Adrenal gland (tissue), 12 donors: Measurements from ENCODE around the gene HYAL3. TPM values are rescaled to one million over a fixed set of nuclear protein-coding genes. Genes with fewer than 3 reads are reported as not detected.

ENCODE experiments used
- DNase-seq, 7 donors: peaks; one replicate each; pipeline ENCODE4 v3.0.0-alpha.2; 2019 to 2020
- H3K27ac ChIP-seq, 5 donors: fragments of 200-600 bp; sonication (generic) in 4 of 5; 1 replicate in 3 of 5; 2 replicates in 2 of 5; pipeline versions ENCODE4 v1.5.1 to v1.8.0; 2016 to 2020; ENCODE audit warnings: mild to moderate bottlenecking in 1 of 5
- H3K27me3 ChIP-seq: fragments of 200-600 bp; 2 replicates; pipeline ENCODE4 v1.8.0; 2021
- H3K36me3 ChIP-seq, 2 donors: fragments of 200-600 bp; replicated peaks in 1 of 2; 1 replicate in 1 of 2; 2 replicates in 1 of 2; pipeline versions ENCODE4 v1.5.1 to v1.8.0; 2018 to 2022
- H3K4me1 ChIP-seq, 2 donors: fragments of 200-600 bp; replicated peaks in 1 of 2; 1 replicate in 1 of 2; 2 replicates in 1 of 2; pipeline versions ENCODE4 v1.5.1 to v1.8.0; 2018 to 2021
- H3K4me3 ChIP-seq, 4 donors: fragments of 200-600 bp; sonication (generic) in 3 of 4; one replicate each; pipeline ENCODE4 v1.5.1; 2016 to 2018
- H3K9me3 ChIP-seq, 3 donors: fragments of 200-600 bp; sonication (generic) in 1 of 3; replicated peaks in 1 of 3; 1 replicate in 2 of 3; 2 replicates in 1 of 3; pipeline versions ENCODE4 v1.5.1 to v1.8.0; 2016 to 2021
- POLR2A ChIP-seq, 2 donors: fragments of 450-650 bp; IDR thresholded peaks; one replicate each; pipeline ENCODE4 v1.6.1; 2017; ENCODE audit warnings: antibody characterized with exemption in 2 of 2, mild to moderate bottlenecking in 2 of 2, moderate library complexity in 1 of 2
- WGBS, 4 donors: extraction: QIAGEN DNeasy Blood & Tissue Kit in 2 of 4; methylation state at CpG; one replicate each; pipeline versions ENCODE4 v1.1.5 to v1.1.7; 2013 to 2017; 5-methylcytosine and 5-hydroxymethylcytosine counted together
- intact Hi-C, 2 donors: fragments of 100-400 bp; cut with DNase I; formaldehyde crosslinking; loops; one replicate each; pipeline versions ENCODE4 v1.14.1 to v1.15.0; 2022 to 2023
- polyA plus RNA-seq, 3 donors: library from polyadenylated mRNA; stranded (reverse); fragments of 200-250 nt in 2 of 3; fragments of 350-450 nt in 1 of 3; fragmentation: Illumina TruSeq in 1 of 3; extraction: RNeasy Lipid Tissue Mini Kit (QIAGEN cat#74804) in 1 of 3; gene quantifications; one replicate each; pipeline ENCODE4 v1.2.3, GENCODE V29; 2013 to 2014
- total RNA-seq, 9 donors: library from RNA; depleted of rRNA in 4 of 9; stranded (reverse); fragments of >200 nt in 4 of 9; fragments of 120-200 nt in 1 of 9; fragmentation: NEBNext Ultra II Directional in 1 of 9; extraction: Animal tissue kit (Norgen Biotek cat#: 25700) in 1 of 9; gene quantifications; one replicate each; pipeline versions ENCODE4 v1.1.0 to v1.2.4, GENCODE V29; 2013 to 2023
- TF ChIP-seq, protein P1 (sequence below), 6 experiments: fragments of 450-650 bp in 4 of 6; fragments of 200-600 bp in 2 of 6; sonication (generic) in 1 of 6; IDR thresholded peaks; 1 replicate in 5 of 6; 2 replicates in 1 of 6; pipeline versions ENCODE4 v1.5.1 to v1.8.0; 2016 to 2021; ENCODE audit warnings: antibody characterized with exemption in 6 of 6, mild to moderate bottlenecking in 2 of 6, moderate library complexity in 1 of 6
- donor health status: healthy with polysubstance abuse.
- donor health status: Bipolar disorder and iron deficiency.
- donor health status: DM: yes; HTN: yes; CAD: no.
- donor health status: DM: no; HTN: no; CAD: no.
- donor health status: DM: no; HTN: no; CAD: no.
- donor health status: DM: yes; HTN: yes; CAD: no.

HYAL3 gene
- total and polyA plus RNA-seq, 12 donors = 1.7 to 6.8 (median 3.4) TPM

DNA sequence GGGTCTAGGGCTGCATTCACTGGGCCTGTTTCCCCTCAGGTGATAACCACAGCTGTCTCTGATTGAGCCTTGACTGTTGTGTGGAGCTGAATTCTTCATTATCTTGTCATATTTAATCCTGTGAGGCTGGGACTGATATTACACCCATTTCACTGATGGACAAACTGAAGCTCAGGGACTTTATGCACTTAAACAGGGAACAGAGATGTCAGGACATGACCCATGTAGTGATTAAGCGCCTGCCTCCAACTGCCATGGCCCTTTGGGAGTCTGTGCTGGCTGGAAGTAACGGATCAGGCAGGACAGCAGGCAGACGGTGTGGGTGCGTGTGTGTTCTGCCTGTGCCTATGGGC is 55.7 kb downstream of the HYAL3 start:
- Histone ChIP-seq H3K4me3 (no peak overlapping the region), H3K9me3 (no peaks in the 10 kb centered on the region), H3K27ac (peak overlapping the region; percentile 54 to 92 (median 76)), H3K27me3 (no peaks in the 10 kb centered on the region), H3K4me1 (peaks cover 49 to 98% of the 10 kb centered on the region in 2 donors), H3K36me3 (peaks cover 0 to 6% of the 10 kb centered on the region in 2 donors)
- no peak for DNase-seq
- 69 to 81% (median 71%) methylated on average over 4 of the region's 4 CpGs for WGBS, 4 donors
- no peak for TF ChIP-seq POLR2A (IDR thresholded peaks at IDR 0.05)
- intact Hi-C loops = no loop called here

DNA sequence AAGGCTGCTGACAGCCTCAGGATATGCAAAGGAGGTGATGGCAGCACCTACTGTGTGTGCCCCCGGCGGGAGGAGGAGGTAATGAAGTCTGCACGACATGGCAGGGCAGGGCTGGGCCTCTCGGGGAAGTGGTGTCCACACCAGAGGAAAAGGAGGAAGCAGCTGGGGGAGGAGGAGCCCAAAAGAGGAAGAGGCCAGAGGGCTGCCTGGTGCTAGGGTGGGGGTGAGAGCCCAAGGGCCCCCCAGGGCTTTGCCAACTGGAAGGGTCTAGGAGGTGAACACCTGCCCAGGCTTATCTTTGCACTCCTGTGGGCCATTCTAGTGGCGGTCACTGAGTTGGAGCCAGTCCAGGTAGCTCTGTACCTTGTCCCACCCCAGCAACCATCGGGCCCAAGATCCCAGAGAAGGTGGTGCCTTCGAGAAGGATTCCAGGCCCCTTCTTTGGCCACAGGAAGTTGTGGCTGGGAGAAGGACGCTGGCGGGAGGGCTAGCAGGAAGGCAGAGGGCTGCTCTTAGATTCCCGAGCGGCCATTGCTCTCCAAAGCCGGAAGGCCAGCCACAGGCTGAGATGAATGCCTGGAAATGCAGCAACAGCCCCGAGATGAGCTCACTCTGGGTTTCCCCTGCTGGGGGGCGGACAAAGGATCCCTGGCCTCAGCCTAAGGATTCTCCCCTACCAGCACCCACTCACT is 56.2 kb downstream of the HYAL3 start:
- peak; percentile 58 to 81 (median 66) for DNase-seq
- Histone ChIP-seq H3K36me3 (peaks cover 0 to 6% of the 10 kb centered on the region in 2 donors), H3K9me3 (no peaks in the 10 kb centered on the region), H3K4me3 (no peak overlapping the region), H3K27me3 (no peaks in the 10 kb centered on the region), H3K4me1 (peaks cover 49 to 98% of the 10 kb centered on the region in 2 donors), H3K27ac (peak overlapping the region; percentile 54 to 92 (median 76))
- TF ChIP-seq, protein P1, sequence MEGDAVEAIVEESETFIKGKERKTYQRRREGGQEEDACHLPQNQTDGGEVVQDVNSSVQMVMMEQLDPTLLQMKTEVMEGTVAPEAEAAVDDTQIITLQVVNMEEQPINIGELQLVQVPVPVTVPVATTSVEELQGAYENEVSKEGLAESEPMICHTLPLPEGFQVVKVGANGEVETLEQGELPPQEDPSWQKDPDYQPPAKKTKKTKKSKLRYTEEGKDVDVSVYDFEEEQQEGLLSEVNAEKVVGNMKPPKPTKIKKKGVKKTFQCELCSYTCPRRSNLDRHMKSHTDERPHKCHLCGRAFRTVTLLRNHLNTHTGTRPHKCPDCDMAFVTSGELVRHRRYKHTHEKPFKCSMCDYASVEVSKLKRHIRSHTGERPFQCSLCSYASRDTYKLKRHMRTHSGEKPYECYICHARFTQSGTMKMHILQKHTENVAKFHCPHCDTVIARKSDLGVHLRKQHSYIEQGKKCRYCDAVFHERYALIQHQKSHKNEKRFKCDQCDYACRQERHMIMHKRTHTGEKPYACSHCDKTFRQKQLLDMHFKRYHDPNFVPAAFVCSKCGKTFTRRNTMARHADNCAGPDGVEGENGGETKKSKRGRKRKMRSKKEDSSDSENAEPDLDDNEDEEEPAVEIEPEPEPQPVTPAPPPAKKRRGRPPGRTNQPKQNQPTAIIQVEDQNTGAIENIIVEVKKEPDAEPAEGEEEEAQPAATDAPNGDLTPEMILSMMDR (IDR thresholded peaks at IDR 0.05) = peak in 1 of 6 experiments; percentile 20
- TF ChIP-seq POLR2A (IDR thresholded peaks at IDR 0.05) = no peak
- intact Hi-C loops = no loop called here
- WGBS, 4 donors = 31 to 50% (median 38%) methylated on average over 11 to 14 of the region's 14 CpGs

Other genes with a start within 250 kb of the HYAL3 start
- gene RBM5, start 210.5 kb downstream of the HYAL3 start, total RNA-seq = 100 to 1,000 TPM in 7 of 9 donors, 10 to 100 TPM in 2; 51.9 to 224 (median 118) TPM
- gene RBM5, start 210.5 kb downstream of the HYAL3 start, polyA plus RNA-seq = 100 to 1,000 TPM; 108 to 152 (median 110) TPM
- 10 to 100 TPM in 6 of 9 donors, 1 to 10 TPM in 3; 1.6 to 21.1 (median 13.3) TPM for gene SEMA3F, start 144.1 kb downstream of the HYAL3 start, total RNA-seq
- gene SEMA3F, start 144.1 kb downstream of the HYAL3 start, polyA plus RNA-seq = 10 to 100 TPM in 2 of 3 donors, 1 to 10 TPM in 1; 7.3 to 16.7 (median 14.5) TPM
- not detected for gene GNAT1, start 107.8 kb downstream of the HYAL3 start, total RNA-seq
- not detected for gene GNAT1, start 107.8 kb downstream of the HYAL3 start, polyA plus RNA-seq
- 10 to 100 TPM in 1 of 9 donors, under 1 TPM in 6, not detected in 2; 0.07 to 48.8 (median 0.61) TPM for gene SLC38A3, start 94.1 kb downstream of the HYAL3 start, total RNA-seq
- under 1 TPM; 0.05 to 0.30 (median 0.08) TPM for gene SLC38A3, start 94.1 kb downstream of the HYAL3 start, polyA plus RNA-seq
- gene GNAI2, start 63.2 kb downstream of the HYAL3 start, total RNA-seq = 100 to 1,000 TPM; 109 to 275 (median 202) TPM
- 100 to 1,000 TPM; 133 to 163 (median 157) TPM for gene GNAI2, start 63.2 kb downstream of the HYAL3 start, polyA plus RNA-seq
- 100 to 1,000 TPM in 7 of 9 donors, 10 to 100 TPM in 1, 1 to 10 TPM in 1; 6.0 to 468 (median 217) TPM for gene SEMA3B, start 30.3 kb downstream of the HYAL3 start, total RNA-seq
- 100 to 1,000 TPM; 159 to 496 (median 451) TPM for gene SEMA3B, start 30.3 kb downstream of the HYAL3 start, polyA plus RNA-seq
- gene LSMEM2, start 20.3 kb downstream of the HYAL3 start, total RNA-seq = under 1 TPM in 4 of 9 donors, not detected in 5; 0.11 to 0.76 (median 0.48) TPM
- gene LSMEM2, start 20.3 kb downstream of the HYAL3 start, polyA plus RNA-seq = under 1 TPM; 0.09 to 0.64 (median 0.47) TPM
- gene IFRD2, start 7.0 kb downstream of the HYAL3 start, total RNA-seq = 10 to 100 TPM; 31.6 to 96.3 (median 52.8) TPM
- gene IFRD2, start 7.0 kb downstream of the HYAL3 start, polyA plus RNA-seq = 100 to 1,000 TPM in 2 of 3 donors, 10 to 100 TPM in 1; 55.9 to 182 (median 144) TPM
- 10 to 100 TPM in 6 of 9 donors, 1 to 10 TPM in 3; 5.2 to 17.9 (median 10.4) TPM for gene NAA80, start within 50 bp of the HYAL3 start, total RNA-seq
- gene NAA80, start within 50 bp of the HYAL3 start, polyA plus RNA-seq = 10 to 100 TPM in 2 of 3 donors, 1 to 10 TPM in 1; 6.0 to 19.8 (median 14.0) TPM
- 10 to 100 TPM in 8 of 9 donors, 1 to 10 TPM in 1; 3.2 to 50.5 (median 35.6) TPM for gene HYAL1, start 4.2 kb upstream of the HYAL3 start, total RNA-seq
- 10 to 100 TPM in 2 of 3 donors, 1 to 10 TPM in 1; 9.7 to 50.1 (median 16.5) TPM for gene HYAL1, start 4.2 kb upstream of the HYAL3 start, polyA plus RNA-seq
- 100 to 1,000 TPM in 4 of 9 donors, 10 to 100 TPM in 5; 62.9 to 186 (median 96.7) TPM for gene HYAL2, start 23.3 kb upstream of the HYAL3 start, total RNA-seq
- 100 to 1,000 TPM in 2 of 3 donors, 10 to 100 TPM in 1; 28.0 to 147 (median 109) TPM for gene HYAL2, start 23.3 kb upstream of the HYAL3 start, polyA plus RNA-seq
- gene TUSC2, start 28.8 kb upstream of the HYAL3 start, total RNA-seq = 10 to 100 TPM; 29.0 to 64.3 (median 34.8) TPM
- gene TUSC2, start 28.8 kb upstream of the HYAL3 start, polyA plus RNA-seq = 10 to 100 TPM; 28.8 to 35.5 (median 31.9) TPM
- gene RASSF1, start 41.4 kb upstream of the HYAL3 start, total RNA-seq = 10 to 100 TPM in 8 of 9 donors, 1 to 10 TPM in 1; 9.8 to 27.4 (median 14.7) TPM
- 10 to 100 TPM in 2 of 3 donors, 1 to 10 TPM in 1; 9.6 to 26.4 (median 23.5) TPM for gene RASSF1, start 41.4 kb upstream of the HYAL3 start, polyA plus RNA-seq
- gene ZMYND10, start 46.3 kb upstream of the HYAL3 start, total RNA-seq = under 1 TPM in 6 of 9 donors, not detected in 3; 0.11 to 0.67 (median 0.40) TPM
- 1 to 10 TPM in 2 of 3 donors, not detected in 1; 1.2 to 1.9 TPM for gene ZMYND10, start 46.3 kb upstream of the HYAL3 start, polyA plus RNA-seq
- 10 to 100 TPM; 16.9 to 36.2 (median 23.0) TPM for gene NPRL2, start 51.4 kb upstream of the HYAL3 start, total RNA-seq
- gene NPRL2, start 51.4 kb upstream of the HYAL3 start, polyA plus RNA-seq = 10 to 100 TPM; 27.5 to 57.9 (median 45.3) TPM
- 10 to 100 TPM; 14.0 to 39.9 (median 29.2) TPM for gene CYB561D2, start 51.5 kb upstream of the HYAL3 start, total RNA-seq
- gene CYB561D2, start 51.5 kb upstream of the HYAL3 start, polyA plus RNA-seq = 10 to 100 TPM; 13.7 to 26.9 (median 16.8) TPM
- gene TMEM115, start 60.1 kb upstream of the HYAL3 start, total RNA-seq = 10 to 100 TPM; 48.9 to 88.5 (median 63.6) TPM
- gene TMEM115, start 60.1 kb upstream of the HYAL3 start, polyA plus RNA-seq = 10 to 100 TPM; 23.6 to 36.6 (median 34.5) TPM
- gene CACNA2D2, start 204.2 kb upstream of the HYAL3 start, total RNA-seq = under 1 TPM; 0.09 to 0.88 (median 0.56) TPM
- 1 to 10 TPM in 2 of 3 donors, under 1 TPM in 1; 0.59 to 2.0 (median 1.0) TPM for gene CACNA2D2, start 204.2 kb upstream of the HYAL3 start, polyA plus RNA-seq